Measurements from ENCODE around the gene ENG.

Gene ENG

DNA sequence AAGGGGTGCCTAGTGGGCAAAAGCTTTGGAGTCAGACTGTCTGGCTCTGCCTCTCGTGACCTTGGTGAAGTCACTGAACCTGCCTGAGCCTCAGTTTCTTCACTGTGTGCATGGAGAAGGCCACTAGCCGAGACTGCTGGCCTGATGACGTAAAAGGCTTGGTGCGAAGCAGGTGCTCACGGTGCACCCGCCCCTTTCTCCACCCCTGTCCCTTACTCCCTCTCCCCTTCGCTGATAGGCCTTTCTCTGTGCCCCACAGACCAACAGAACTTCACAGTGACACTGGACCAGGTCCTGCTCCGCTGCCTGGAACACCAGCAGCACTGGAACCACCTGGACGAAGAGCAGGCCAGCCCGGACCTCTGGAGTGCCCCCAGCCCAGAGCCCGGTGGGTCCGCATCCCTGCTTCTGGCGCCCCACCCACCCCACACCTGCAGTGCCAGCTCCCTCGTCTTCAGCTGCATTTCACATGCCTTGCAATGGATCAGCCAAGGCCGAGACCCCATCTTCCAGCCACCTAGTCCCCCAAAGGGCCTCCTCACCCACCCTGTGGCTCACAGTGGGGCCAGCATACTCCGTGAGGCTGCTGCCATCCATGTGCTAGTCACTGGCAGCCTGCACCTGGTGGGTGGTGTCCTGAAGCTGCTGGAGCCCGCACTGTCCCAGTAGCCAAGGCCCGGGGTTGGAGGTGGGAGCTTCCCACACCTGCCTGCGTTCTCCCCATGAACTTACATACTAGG, 41.4 kb downstream of the ENG start:
- DNase-seq, result no peak

DNA sequence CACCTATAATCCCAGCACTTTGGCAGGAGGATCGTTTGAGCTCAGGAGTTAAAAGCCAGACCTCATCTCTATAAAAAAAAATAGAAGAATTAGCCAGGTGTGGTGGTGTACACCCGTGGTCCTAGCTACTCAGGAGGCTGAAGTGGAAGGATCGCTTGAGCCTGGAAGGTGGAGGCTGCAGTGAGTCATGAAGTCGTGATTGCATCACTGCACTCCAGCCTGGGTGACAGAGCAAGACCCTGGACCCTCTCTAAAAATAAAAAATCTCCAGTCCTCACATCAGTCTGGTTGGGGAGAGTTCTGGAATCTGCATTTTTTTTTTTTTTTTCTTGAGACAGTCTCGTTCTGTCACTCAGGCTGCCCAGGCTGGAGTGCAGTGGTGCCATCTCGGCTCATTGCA, 42.4 kb downstream of the ENG start:
- no peak for DNase-seq

GRCh38 chr9:127810378-127811187, 43.9 kb downstream of the ENG start:
- no peak for DNase-seq

GRCh38 chr9:127809540-127810377, 44.7 kb downstream of the ENG start:
- no peak for DNase-seq

DNA sequence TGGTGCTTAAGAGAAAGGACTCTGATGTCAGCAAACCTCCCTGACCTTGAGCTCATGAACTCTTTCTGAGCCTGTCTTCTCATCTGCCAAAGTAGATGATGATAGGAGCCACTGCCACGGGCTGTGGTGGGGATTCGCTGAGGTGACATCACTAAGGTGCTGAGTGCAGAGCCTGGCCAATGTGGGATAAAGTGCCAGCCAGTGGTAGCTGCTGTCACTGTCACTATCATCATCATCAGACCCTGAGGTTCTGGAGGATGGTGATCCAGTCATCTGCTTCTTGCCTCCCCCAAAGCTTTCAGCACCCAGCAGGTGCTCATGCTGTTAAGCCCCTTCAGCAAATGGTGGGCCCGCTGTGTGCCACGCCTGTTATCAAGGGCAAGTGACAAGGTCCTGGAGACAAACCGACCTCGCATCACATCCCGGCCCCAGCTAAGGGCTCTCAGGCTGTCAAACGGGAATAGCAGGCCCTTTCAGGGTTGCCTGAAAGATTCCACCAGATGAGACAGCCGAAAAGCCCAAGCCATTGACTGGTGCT, 45.4 kb downstream of the ENG start:
- no peak for DNase-seq

DNA sequence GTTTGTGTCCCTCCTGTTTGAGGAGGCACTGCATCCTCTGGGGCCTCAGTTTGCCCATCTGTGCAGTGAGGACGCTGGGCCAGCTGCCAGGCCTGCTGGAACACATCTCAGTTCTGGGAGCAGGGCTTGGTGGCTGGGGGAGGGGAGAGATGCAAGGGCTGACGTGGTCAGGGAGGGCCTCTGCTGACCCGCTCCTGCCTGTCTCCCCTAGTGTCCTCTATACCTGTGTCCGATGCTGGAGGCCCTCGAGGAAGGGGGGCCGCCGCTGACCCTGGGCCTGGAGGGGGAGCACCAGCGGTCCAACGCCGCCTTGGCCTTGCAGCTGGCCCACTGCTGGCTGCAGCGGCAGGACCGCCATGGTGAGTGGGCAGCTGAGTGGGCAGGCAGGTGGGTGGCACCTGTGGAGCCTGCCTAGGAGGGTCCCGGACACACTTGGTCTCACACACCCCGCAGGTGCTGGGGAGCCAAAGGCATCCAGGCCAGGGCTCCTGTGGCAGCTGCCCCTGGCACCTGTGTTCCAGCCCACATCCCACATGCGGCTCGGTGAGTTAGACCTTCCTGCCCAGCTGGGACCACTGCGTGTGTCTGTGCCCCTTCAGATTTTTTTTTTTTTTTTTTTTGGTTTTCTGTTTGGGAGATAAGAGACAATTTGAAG, 46.0 kb downstream of the ENG start:
- no peak for DNase-seq

- no peak for DNase-seq
Measured at GRCh38 chr9:127806871-127807270, 47.6 kb downstream of the ENG start.

- peak; percentile 39 to 40 for DNase-seq
Measured at GRCh38 chr9:127805620-127806019, 48.8 kb downstream of the ENG start.

GRCh38 chr9:127803507-127804352, 50.7 kb downstream of the ENG start:
- no peak for DNase-seq

DNA sequence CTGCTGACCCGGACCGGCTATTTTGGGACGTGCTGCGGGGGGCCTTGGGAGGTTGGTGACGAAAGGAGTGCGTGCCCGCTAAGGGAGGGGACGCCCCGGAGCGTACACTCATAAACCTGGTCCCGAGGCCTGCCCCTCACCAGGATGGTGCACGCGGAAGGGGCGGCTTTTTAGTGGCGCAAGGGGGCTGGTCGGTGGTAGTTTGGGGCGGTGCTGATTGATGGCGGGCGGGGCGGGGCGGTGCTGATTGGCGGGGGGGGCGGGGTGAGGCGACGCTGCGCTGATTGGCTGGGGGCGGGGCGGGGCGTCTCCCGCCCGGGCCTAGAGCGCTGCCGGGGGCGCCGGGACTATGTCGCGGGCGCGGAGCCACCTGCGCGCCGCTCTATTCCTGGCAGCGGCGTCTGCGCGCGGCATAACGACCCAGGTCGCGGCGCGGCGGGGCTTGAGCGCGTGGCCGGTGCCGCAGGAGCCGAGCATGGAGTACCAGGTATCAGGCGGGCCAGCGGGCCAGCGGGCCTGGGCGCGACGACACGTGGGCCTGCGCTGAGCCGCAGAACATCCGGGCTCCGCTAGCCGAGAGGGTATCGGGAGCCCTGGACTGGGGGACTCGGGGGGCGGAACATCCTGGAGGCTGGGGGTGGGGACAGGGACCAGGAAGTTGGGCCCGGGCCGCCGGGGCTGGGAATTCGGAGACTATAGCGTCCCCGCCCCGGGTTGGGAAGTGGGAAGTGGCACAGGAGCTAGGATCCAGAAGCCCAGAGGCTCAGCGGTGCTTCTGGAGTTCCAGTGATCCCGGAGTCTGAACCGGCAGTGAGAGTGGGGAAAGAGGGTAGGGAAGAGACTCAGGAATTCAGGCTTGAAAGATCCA, 51.6 kb downstream of the ENG start, which contains the start of gene FPGS:
TSS of gene FPGS (plus strand) at position 307 of the 868 bp plus-strand sequence. CDS start at position 350, 43 bp downstream.
- peak; percentile 73 to 79 for DNase-seq

DNA sequence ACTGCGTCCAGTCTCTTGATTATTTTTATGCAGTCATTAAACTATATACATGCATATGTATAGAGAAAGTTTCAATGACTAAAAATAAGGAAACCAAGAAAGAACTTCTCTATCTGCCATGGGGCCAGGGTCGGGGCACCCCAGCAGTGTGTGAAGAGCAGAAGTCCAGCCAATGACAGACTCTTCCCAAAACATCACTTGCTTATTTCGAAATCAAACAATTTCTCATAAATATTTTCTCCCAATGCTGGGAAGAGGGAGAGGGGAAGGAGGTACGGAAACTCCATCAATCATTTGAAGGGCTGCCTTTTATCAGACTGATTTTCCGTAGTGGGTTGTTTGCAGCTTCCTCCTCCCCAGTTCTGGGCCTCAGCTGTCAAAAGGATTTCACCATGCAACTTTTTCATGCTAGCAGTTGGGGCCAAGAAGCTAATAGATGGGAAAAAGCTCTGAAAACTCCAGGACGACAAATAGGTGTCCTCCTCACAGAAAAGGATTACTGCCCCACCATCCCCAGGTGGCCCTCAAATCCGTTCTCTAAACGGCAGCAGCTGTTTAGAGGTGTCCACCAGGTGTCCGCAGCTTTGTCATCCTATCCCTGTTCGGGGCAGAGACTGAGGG, 52.4 kb downstream of the ENG start:
- DNase-seq, result no peak

- no peak for DNase-seq
Measured at GRCh38 chr9:127796852-127797370, 57.5 kb downstream of the ENG start.

- no peak for DNase-seq
Measured at GRCh38 chr9:127796225-127796813, 58.1 kb downstream of the ENG start.

GRCh38 chr9:127794001-127794791, 60.3 kb downstream of the ENG start:
- DNase-seq, result no peak

- no peak for DNase-seq
Measured at GRCh38 chr9:127793093-127793708, 61.3 kb downstream of the ENG start.

DNA sequence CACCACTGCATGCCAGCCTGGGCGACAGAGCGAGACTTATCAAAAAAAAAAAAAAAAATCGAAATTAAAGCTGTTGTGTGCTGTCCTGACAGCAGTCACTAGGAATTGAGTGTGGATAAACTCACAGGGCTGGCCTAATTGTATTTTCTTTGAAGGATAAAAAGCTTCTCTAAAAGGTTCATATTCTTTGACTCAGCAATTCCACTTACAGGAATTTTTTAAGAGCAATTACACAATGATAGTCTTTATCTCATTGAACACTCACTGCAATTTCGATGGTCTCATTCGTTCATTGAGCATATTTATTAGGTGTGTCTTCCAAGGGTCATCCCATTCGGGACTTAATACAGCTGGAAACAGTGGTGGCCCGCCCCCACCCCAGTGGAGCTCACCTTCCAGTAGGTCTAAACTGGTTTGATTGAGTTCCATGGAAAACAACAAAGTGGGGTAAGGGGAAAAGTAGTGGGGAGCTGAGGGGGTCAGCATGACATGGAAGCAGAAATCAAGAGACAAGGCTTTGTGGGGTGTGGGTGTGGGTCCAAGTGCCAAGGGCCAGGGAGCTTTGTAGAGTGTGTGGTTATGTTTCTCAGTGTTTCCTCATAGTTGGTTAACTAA, 61.9 kb downstream of the ENG start:
- DNase-seq, result no peak

DNA sequence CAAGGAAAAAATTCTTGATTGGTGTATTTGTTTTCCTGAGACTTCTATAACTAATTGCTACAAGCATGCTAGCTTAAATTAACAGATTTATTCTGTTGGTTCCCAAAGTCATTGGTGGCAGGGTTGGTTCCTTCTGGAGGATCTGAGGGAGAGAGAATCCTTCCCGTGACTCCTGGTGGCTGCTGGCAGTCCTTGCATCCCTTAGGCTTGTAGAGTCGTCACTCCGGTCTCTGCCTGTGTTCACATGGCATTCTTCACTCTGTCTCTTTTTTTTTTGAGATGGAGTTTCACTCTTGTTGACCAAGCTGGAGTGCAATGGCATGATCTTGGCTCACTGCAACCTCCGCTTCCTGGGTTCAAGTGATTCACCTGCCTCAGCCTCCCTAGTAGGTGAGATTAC, 63.4 kb downstream of the ENG start:
- no peak for DNase-seq

Measured in stimulated activated CD4-positive, alpha-beta T cell treated with anti-CD3 and anti-CD28 coated beads, Interleukin-2, amount 100 ng/mL, for 48 hours (primary cell).